Stomach (tissue), 4 donors: ENCODE data around the gene RANBP1.

Experiments
- EP300 ChIP-seq: sonication (generic); formaldehyde crosslinking; IDR thresholded peaks from one replicate; pipeline ENCODE4 v1.6.1; 2017; ENCODE audit warnings: antibody characterized with exemption
- POLR2A ChIP-seq, 4 donors: fragments of 450-650 bp; IDR thresholded peaks; one replicate each; pipeline ENCODE4 v1.6.1; 2016; ENCODE audit warnings: antibody characterized with exemption in 4 of 4, control low read depth in 2 of 4, mild to moderate bottlenecking in 1 of 4, moderate library complexity in 1 of 4

GRCh38 chr22:20165421-20165820 is 49.5 kb downstream of the RANBP1 start:
- TF ChIP-seq POLR2A (IDR thresholded peaks at IDR 0.05): no peak
- no peak for TF ChIP-seq EP300
